T-helper 1 cell treated with Interleukin-12 subunit alpha and Interleukin-12 subunit beta and Interleukin-4 antibody, amounts not matched to agents 30 μg/mL and 1 μg/mL, for 36 hours (primary cell): ENCODE results near the gene CBX6.

Experiments used
- H3K27ac Mint-ChIP-seq: one replicate; pipeline ENCODE4 v1.8.0; 2021; ENCODE audit warnings: mild to moderate bottlenecking, mixed read lengths
- H3K27me3 Mint-ChIP-seq: one replicate; pipeline ENCODE4 v1.8.0; 2021; ENCODE audit warnings: low read depth, mixed read lengths
- H3K36me3 Mint-ChIP-seq: one replicate; pipeline ENCODE4 v1.8.0; 2021; ENCODE audit warnings: low read depth, mixed read lengths
- H3K4me1 Mint-ChIP-seq: one replicate; pipeline ENCODE4 v1.8.0; 2021; ENCODE audit warnings: low read depth, mixed read lengths
- H3K4me3 Mint-ChIP-seq: one replicate; pipeline ENCODE4 v1.8.0; 2021; ENCODE audit warnings: mild to moderate bottlenecking, moderate library complexity, mixed read lengths
- H3K9me3 Mint-ChIP-seq: one replicate; pipeline ENCODE4 v1.8.0; 2021; ENCODE audit warnings: mixed read lengths

Gene CBX6

GRCh38 chr22:38843201-38843656 lies 28.8 kb downstream of the CBX6 start:
- Mint-ChIP-seq H3K27ac (no peak overlapping the region), H3K27me3 (peaks cover 66% of the 10 kb centered on the region), H3K4me3 (no peak overlapping the region), H3K36me3 (no peaks in the 10 kb centered on the region), H3K4me1 (peaks cover 10% of the 10 kb centered on the region), H3K9me3 (no peaks in the 10 kb centered on the region)

GRCh38 chr22:38842512-38843200 lies 29.4 kb downstream of the CBX6 start:
- Mint-ChIP-seq H3K9me3 (no peaks in the 10 kb centered on the region), H3K36me3 (no peaks in the 10 kb centered on the region), H3K4me3 (peak overlapping the region; percentile 77), H3K27me3 (peaks cover 65% of the 10 kb centered on the region), H3K27ac (peak overlapping the region; percentile 70), H3K4me1 (peaks cover 10% of the 10 kb centered on the region)

- H3K27me3 Mint-ChIP-seq, result peaks cover 55% of the 10 kb centered on the region
- no peak overlapping the region for H3K27ac Mint-ChIP-seq
- H3K36me3 Mint-ChIP-seq, result no peaks in the 10 kb centered on the region
- H3K4me3 Mint-ChIP-seq, result no peak overlapping the region
- peaks cover 10% of the 10 kb centered on the region for H3K4me1 Mint-ChIP-seq
- no peaks in the 10 kb centered on the region for H3K9me3 Mint-ChIP-seq
Observed at GRCh38 chr22:38841635-38842034, 30.4 kb downstream of the CBX6 start.

- Mint-ChIP-seq H3K27ac (no peak overlapping the region), H3K4me3 (no peak overlapping the region), H3K4me1 (peaks cover 10% of the 10 kb centered on the region), H3K27me3 (peaks cover 51% of the 10 kb centered on the region), H3K36me3 (no peaks in the 10 kb centered on the region), H3K9me3 (no peaks in the 10 kb centered on the region)
Observed at GRCh38 chr22:38841211-38841610, 30.8 kb downstream of the CBX6 start.

GRCh38 chr22:38840129-38840528 lies 31.9 kb downstream of the CBX6 start:
- H3K36me3 Mint-ChIP-seq, result no peaks in the 10 kb centered on the region
- H3K9me3 Mint-ChIP-seq, result no peaks in the 10 kb centered on the region
- peak overlapping the region; percentile 2 for H3K4me3 Mint-ChIP-seq
- H3K4me1 Mint-ChIP-seq, result peaks cover 10% of the 10 kb centered on the region
- no peak overlapping the region for H3K27ac Mint-ChIP-seq
- H3K27me3 Mint-ChIP-seq, result peaks cover 42% of the 10 kb centered on the region

GRCh38 chr22:38839686-38840085 lies 32.3 kb downstream of the CBX6 start:
- no peaks in the 10 kb centered on the region for H3K36me3 Mint-ChIP-seq
- no peak overlapping the region for H3K4me3 Mint-ChIP-seq
- H3K4me1 Mint-ChIP-seq, result peaks cover 10% of the 10 kb centered on the region
- no peak overlapping the region for H3K27ac Mint-ChIP-seq
- H3K27me3 Mint-ChIP-seq, result peaks cover 37% of the 10 kb centered on the region
- no peaks in the 10 kb centered on the region for H3K9me3 Mint-ChIP-seq

GRCh38 chr22:38837414-38837928 lies 34.5 kb downstream of the CBX6 start:
- Mint-ChIP-seq H3K36me3 (no peaks in the 10 kb centered on the region), H3K27ac (no peak overlapping the region), H3K9me3 (no peaks in the 10 kb centered on the region), H3K27me3 (peaks cover 27% of the 10 kb centered on the region), H3K4me1 (peaks cover 2% of the 10 kb centered on the region), H3K4me3 (no peak overlapping the region)

GRCh38 chr22:38835888-38836301 lies 36.1 kb downstream of the CBX6 start:
- H3K36me3 Mint-ChIP-seq, result no peaks in the 10 kb centered on the region
- H3K27ac Mint-ChIP-seq, result no peak overlapping the region
- peaks cover 15% of the 10 kb centered on the region for H3K27me3 Mint-ChIP-seq
- no peaks in the 10 kb centered on the region for H3K4me1 Mint-ChIP-seq
- no peaks in the 10 kb centered on the region for H3K9me3 Mint-ChIP-seq
- H3K4me3 Mint-ChIP-seq, result no peak overlapping the region

- Mint-ChIP-seq H3K36me3 (no peaks in the 10 kb centered on the region), H3K9me3 (no peaks in the 10 kb centered on the region), H3K27me3 (peaks cover 6% of the 10 kb centered on the region)
Observed at GRCh38 chr22:38834991-38835390, 37.0 kb downstream of the CBX6 start.

GRCh38 chr22:38834215-38834953 lies 37.6 kb downstream of the CBX6 start:
- Mint-ChIP-seq H3K27ac (no peak overlapping the region), H3K36me3 (no peaks in the 10 kb centered on the region), H3K4me3 (no peak overlapping the region), H3K4me1 (no peaks in the 10 kb centered on the region), H3K27me3 (no peaks in the 10 kb centered on the region), H3K9me3 (no peaks in the 10 kb centered on the region)

More at GRCh38 chr22:38834991-38835390, 37.0 kb downstream of the CBX6 start:
- no peak overlapping the region for H3K27ac Mint-ChIP-seq
- H3K4me1 Mint-ChIP-seq, result no peaks in the 10 kb centered on the region
- no peak overlapping the region for H3K4me3 Mint-ChIP-seq

GRCh38 chr22:38833061-38833460 lies 39.0 kb downstream of the CBX6 start:
- Mint-ChIP-seq H3K4me1 (no peaks in the 10 kb centered on the region), H3K36me3 (no peaks in the 10 kb centered on the region), H3K27ac (no peak overlapping the region), H3K9me3 (no peaks in the 10 kb centered on the region), H3K27me3 (no peaks in the 10 kb centered on the region), H3K4me3 (no peak overlapping the region)

GRCh38 chr22:38832005-38832978 lies 39.7 kb downstream of the CBX6 start:
- Mint-ChIP-seq H3K27me3 (no peaks in the 10 kb centered on the region), H3K27ac (no peak overlapping the region), H3K36me3 (no peaks in the 10 kb centered on the region), H3K4me1 (no peaks in the 10 kb centered on the region), H3K4me3 (no peak overlapping the region), H3K9me3 (no peaks in the 10 kb centered on the region)

GRCh38 chr22:38831166-38831945 lies 40.7 kb downstream of the CBX6 start:
- Mint-ChIP-seq H3K4me1 (no peaks in the 10 kb centered on the region), H3K36me3 (no peaks in the 10 kb centered on the region), H3K27me3 (no peaks in the 10 kb centered on the region), H3K27ac (no peak overlapping the region), H3K9me3 (no peaks in the 10 kb centered on the region), H3K4me3 (no peak overlapping the region)

GRCh38 chr22:38830845-38831108 lies 41.2 kb downstream of the CBX6 start:
- Mint-ChIP-seq H3K4me1 (no peaks in the 10 kb centered on the region), H3K36me3 (no peaks in the 10 kb centered on the region), H3K27me3 (no peaks in the 10 kb centered on the region)

More at GRCh38 chr22:38830845-38831108, 41.2 kb downstream of the CBX6 start:
- no peak overlapping the region for H3K27ac Mint-ChIP-seq
- H3K4me3 Mint-ChIP-seq, result no peak overlapping the region
- H3K9me3 Mint-ChIP-seq, result no peaks in the 10 kb centered on the region
